Body of pancreas (tissue), 4 donors: ENCODE measurements around the gene TRMU.

Source experiments
- CTCF ChIP-seq, 7 experiments: fragments of 450-650 bp in 4 of 7; fragments of 200-600 bp in 3 of 7; sonication (generic) in 3 of 7; IDR thresholded peaks; one replicate each; pipeline ENCODE4 v1.5.1; 2016 to 2019; ENCODE audit warnings: antibody characterized with exemption in 7 of 7
- POLR2A ChIP-seq, 3 donors: fragments of 450-650 bp; IDR thresholded peaks; one replicate each; pipeline ENCODE4 v1.6.1; 2016; ENCODE audit warnings: antibody characterized with exemption in 3 of 3, mild to moderate bottlenecking in 2 of 3

GRCh38 chr22:46290121-46290842 lies 45.2 kb upstream of the TRMU start:
- TF ChIP-seq CTCF (IDR thresholded peaks at IDR 0.05) (no peak), POLR2A (IDR thresholded peaks at IDR 0.05) (no peak)
